Thyroid gland (tissue), 4 donors: ENCODE data around the gene ACACB.

Experiments used
- CTCF ChIP-seq, 6 experiments: fragments of 200-600 bp in 3 of 6; fragments of 450-650 bp in 3 of 6; sonication (generic) in 3 of 6; IDR thresholded peaks; one replicate each; pipeline ENCODE4 v1.5.1; 2016 to 2019; ENCODE audit warnings: antibody characterized with exemption in 6 of 6, mild to moderate bottlenecking in 2 of 6, inconsistent platforms in 1 of 6, moderate library complexity in 1 of 6
- POLR2A ChIP-seq, 2 donors: fragments of 450-650 bp; IDR thresholded peaks; one replicate each; pipeline ENCODE4 v1.6.1; 2017; ENCODE audit warnings: antibody characterized with exemption in 2 of 2, mild to moderate bottlenecking in 2 of 2, moderate library complexity in 1 of 2

- TF ChIP-seq CTCF (IDR thresholded peaks at IDR 0.05) (no peak), POLR2A (IDR thresholded peaks at IDR 0.05) (no peak)
These were observed 159.8 kb downstream of the ACACB start for GRCh38 chr12:109276160-109276559.
